GM12874 (cell line): ENCODE data around the gene AHSA1.

ENCODE experiments used
- CTCF ChIP-seq: IDR thresholded peaks from 2 replicates; pipeline ENCODE4 v1.5.1; 2011; ENCODE audit warnings: low read depth, mild to moderate bottlenecking, control low read depth, low read length, moderate library complexity; ENCODE audit not compliant: insufficient read depth

AHSA1 gene

GRCh38 chr14:77457522-77458248, at the start of gene AHSA1, which contains the start of gene VIPAS39:
Gene AHSA1, plus strand, starts transcription at chr14:77458093. Its CDS starts 97 bp downstream, at chr14:77458190.
Gene VIPAS39, minus strand, starts transcription at chr14:77457601. Its CDS starts 3,499 bp downstream, at chr14:77454102.
- TF ChIP-seq CTCF: no peak

GRCh38 chr14:77409131-77409533, 48.8 kb upstream of the AHSA1 start:
- peak; percentile 15; the same call in 1 of the 2 replicates for TF ChIP-seq CTCF

GRCh38 chr14:77416836-77417235, 41.1 kb upstream of the AHSA1 start:
- no peak for TF ChIP-seq CTCF

- TF ChIP-seq CTCF: no peak
Measured at GRCh38 chr14:77421201-77421600, 36.7 kb upstream of the AHSA1 start.

GRCh38 chr14:77423423-77423822, 34.5 kb upstream of the AHSA1 start, which contains the start of gene NOXRED1:
Gene NOXRED1, minus strand, starts transcription at chr14:77423523. Its CDS starts 634 bp downstream, at chr14:77422889.
- no peak for TF ChIP-seq CTCF

GRCh38 chr14:77424862-77425261, 33.0 kb upstream of the AHSA1 start:
- TF ChIP-seq CTCF: no peak

- no peak for TF ChIP-seq CTCF
Measured at GRCh38 chr14:77426396-77426795, 31.5 kb upstream of the AHSA1 start.
